Placental epithelial cell (primary cell): ENCODE results near the gene CTRL. TPM values are rescaled to one million over a fixed set of nuclear protein-coding genes. Genes with fewer than 3 reads are reported as not detected.

ENCODE experiments used
- small RNA-seq: library from RNA; depleted of rRNA; stranded (forward); fragments of <200 nt; gene quantifications from one replicate; pipeline ENCODE3, GENCODE V24; 2012
- total RNA-seq: library from RNA; depleted of rRNA; stranded (reverse); fragments of >200 nt; gene quantifications from 2 replicates; pipeline ENCODE4 v1.2.3, GENCODE V29; 2012

The CTRL gene
- total RNA-seq: 0.65 and 0.79 TPM in 2 replicates

DNA sequence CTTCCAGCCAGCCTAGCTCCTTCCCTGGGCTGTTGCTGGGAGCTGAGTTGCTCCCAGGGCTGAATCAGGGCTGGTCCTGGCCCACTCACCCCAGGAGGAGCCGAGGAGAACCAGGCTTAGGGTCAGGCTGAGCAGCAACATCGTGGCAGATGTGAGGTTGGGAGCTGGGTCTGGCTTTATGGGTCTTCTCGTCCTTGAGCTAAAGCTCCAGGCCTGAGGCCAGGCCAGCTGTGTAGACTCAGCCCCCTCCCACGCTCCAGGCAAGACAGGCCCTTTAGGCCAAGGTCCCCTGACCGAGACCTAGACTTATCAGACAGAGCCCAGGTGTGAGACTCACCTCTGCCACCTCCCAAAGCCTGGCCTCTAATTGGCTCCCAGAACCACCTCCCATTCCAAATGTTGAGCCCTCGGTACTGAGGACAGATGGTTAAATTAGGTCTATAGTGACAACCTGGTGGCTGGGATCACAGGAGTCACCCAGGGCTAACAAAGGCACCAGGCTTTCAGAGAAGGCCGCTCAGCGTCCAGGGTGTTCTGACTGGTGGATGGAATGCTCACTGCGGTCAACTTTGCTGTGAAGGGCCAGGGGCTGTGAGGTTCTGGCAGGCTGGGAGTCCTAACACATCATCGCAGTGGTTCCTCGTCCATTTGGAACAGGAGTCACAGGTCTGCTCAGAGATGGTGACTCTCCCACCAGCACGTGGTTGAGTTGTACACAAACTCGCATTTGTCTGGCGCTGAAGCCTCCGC lies at the start of gene CTRL:
TSS of gene CTRL (minus strand) at position 151 of the 750 bp plus-strand sequence. CDS start at position 141, 10 bp downstream.

GRCh38 chr16:67979955-67980678 lies 48.5 kb upstream of the CTRL start, which contains the start of gene DPEP3:
Gene DPEP3, minus strand, starts transcription at chr16:67980499. Its CDS starts 119 bp downstream, at chr16:67980380.

GRCh38 chr16:67968400-67969253 lies 37.0 kb upstream of the CTRL start, which contains the start of gene SLC12A4:
Gene SLC12A4, minus strand, starts transcription at chr16:67968637. Its CDS starts 84 bp downstream, at chr16:67968553.

DNA sequence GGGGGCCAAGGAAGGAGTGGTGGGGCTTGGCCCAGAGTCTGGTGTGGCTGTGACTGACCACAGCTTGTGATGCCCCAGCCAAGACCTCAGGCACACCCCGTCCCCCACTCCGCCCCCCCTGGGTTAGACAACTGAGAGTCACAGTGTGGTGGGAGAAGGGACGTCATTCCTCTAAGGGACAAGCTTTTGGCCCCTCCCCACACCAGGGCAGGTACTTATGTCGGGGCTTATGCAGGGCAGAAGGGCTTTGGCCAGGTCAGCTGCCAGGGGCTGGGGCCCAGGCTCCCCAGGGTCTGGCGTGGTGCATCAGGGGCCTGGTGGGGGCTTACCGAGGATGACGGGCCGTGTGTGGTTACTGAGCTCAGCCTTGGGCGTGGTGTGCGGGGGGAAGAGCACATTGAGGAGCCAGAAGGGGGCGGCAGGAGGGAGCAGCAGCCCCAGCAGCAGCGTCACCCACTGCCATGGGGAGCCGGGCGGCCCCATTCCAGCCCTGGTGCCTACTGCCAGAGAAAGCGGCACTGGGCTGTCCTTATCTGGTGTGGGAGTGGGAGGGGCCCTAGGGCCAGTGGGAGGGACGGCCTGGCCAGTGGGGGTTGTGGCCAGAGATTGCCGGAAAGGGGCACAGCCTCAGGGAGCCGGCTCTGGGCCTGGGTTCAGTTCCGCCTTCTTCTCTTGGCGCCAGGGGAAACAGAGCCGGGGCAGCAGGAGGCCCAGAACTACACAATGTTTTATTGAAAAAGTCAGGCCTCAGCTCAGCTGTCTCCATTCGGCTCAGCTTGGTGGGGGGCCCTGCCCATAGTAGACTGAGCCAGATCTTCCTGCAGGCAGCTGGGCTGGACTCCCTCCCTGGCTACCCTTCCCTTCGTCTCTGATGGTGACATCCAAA lies 12.2 kb upstream of the CTRL start, which contains the start of gene LCAT:
TSS of gene LCAT (minus strand) at position 502 of the 886 bp plus-strand sequence. CDS start at position 483, 19 bp downstream.

DNA sequence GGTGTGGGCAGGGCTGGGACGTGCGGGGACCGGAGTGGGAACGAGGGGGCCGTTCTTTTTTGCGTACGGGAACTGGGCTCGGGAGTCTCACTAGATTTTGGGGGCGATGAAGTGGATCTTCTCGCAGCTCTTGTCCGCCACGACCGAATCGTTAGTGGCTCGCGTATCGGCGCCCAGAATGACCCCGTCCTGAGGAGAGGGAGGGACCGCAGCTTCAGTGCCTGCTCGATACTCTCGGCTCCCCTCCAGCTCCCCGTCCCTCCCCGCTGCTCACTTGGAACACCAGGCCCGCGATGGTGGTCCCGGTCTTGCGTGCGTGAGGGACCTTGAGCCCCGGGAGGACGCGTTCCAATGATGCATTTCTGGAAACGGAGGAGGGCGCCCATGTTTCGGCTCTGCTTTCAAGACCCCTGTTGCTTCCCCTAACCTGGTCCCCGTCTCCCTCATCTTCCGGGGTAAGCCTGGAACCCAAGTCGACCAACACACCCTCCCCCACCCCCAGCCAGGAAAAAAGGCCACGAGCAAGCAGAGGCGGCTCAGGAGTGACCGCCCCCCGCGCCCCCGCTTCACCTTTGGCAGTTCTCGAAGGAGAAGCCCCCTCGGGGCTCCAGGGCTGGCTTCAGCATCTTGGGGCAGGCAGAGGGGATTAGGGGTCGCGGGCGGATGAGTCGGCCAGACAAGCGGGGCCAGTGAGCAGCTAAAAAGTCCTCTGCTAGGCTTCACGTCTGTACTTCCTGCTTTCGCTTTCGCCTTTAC lies 4.6 kb upstream of the CTRL start, which contains the start of gene PSMB10:
TSS of gene PSMB10 (minus strand) at position 727 of the 756 bp plus-strand sequence. CDS start at position 626, 101 bp downstream.

DNA sequence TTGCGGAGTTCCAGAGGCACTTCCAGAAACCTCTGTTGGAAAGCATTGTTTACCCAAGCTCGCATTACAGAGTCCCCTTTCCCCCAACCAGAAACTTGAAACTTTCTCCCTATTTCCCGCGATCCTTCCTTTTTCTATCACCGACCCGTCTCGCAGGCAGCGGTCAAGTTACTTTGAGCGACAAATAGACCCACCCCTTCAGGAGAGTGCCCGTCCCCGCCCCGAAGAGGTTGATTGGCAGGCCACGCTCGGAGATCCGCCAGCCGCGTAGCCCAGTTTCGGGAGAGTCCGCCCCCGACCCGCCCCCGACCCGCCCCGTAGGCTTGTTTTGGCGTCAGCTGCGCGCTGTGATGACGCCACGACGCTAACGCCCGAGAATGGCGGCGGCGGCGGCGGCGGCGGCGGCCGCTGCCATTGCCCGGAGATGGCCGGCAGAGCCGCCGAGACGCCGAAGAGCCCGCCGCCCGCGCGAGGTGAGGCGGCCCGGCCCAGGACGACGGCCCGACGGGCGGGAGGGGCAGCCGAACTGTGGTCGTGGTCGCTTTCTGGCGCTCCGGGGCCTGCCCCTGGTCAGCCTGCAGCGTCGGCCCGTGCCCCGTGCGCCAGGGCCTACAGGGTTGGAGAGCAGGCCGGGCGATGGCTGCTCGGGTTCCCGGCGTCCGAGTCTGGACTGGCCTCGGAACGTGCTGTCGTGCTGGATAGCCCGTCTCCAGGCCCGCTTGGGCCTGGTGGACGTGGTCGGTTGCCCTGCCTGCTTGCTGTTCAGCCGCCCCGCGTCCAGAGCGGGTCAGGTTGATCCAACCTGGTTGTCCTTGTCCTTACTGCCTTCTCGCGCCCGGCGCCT lies 38.5 kb downstream of the CTRL start, which contains the start of gene PSKH1:
TSS of gene PSKH1 (plus strand) at position 356 of the 844 bp plus-strand sequence. CDS start 15,496 bp downstream, outside the sequence.

DNA sequence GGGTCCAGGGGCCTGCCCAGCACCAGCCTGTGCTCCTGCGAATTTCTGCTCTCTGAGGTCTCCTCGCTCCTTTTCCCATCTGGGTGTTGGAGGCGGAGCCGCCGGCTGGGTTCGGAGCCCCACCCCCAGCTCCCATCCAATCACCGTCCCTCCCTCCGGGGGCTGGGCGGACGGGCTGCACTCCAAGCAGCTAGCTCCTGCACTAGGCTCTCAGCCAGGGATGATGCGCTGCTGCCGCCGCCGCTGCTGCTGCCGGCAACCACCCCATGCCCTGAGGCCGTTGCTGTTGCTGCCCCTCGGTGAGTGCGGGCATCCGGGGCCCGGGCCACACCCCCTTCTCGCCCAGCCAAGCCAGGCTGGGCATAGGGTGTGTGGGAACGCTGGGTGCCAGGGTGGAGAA lies 47.0 kb downstream of the CTRL start, which contains the start of gene NRN1L:
TSS of gene NRN1L (plus strand) at position 202 of the 400 bp plus-strand sequence. CDS start at position 221, 19 bp downstream.

Small RNAs within 50 kb of the gene (small RNA-seq; reads per million reads assigned to genes)
- not detected for gene NRN1L

Other genes starting within 250 kb of the CTRL start
- gene GFOD2, start 212.5 kb downstream of the CTRL start, total RNA-seq: 17.0 and 18.1 TPM in 2 replicates
- 4.6 and 6.3 TPM in 2 replicates for gene RANBP10, start 125.3 kb downstream of the CTRL start, total RNA-seq
- gene TSNAXIP1, start 125.0 kb downstream of the CTRL start, total RNA-seq: 0.11 and 1.2 TPM in 2 replicates
- gene THAP11, start 89.5 kb downstream of the CTRL start, total RNA-seq: 23.9 and 33.0 TPM in 2 replicates
- gene NUTF2, start 84.9 kb downstream of the CTRL start, total RNA-seq: 282 and 381 TPM in 2 replicates
- gene CENPT, start 84.2 kb downstream of the CTRL start, total RNA-seq: 66.3 and 117 TPM in 2 replicates
- 69.5 and 70.3 TPM in 2 replicates for gene EDC4, start 58.8 kb downstream of the CTRL start, total RNA-seq
- gene NRN1L, start 47.0 kb downstream of the CTRL start, total RNA-seq: 0.54 and 0.79 TPM in 2 replicates
- 18.5 and 21.7 TPM in 2 replicates for gene PSKH1, start 38.6 kb downstream of the CTRL start, total RNA-seq
- gene PSMB10, start 5.0 kb upstream of the CTRL start, total RNA-seq: 22.9 and 23.2 TPM in 2 replicates
- 15.7 and 17.6 TPM in 2 replicates for gene LCAT, start 12.3 kb upstream of the CTRL start, total RNA-seq
- 121 and 147 TPM in 2 replicates for gene SLC12A4, start 36.8 kb upstream of the CTRL start, total RNA-seq
- gene DPEP3, start 48.6 kb upstream of the CTRL start, total RNA-seq: not detected in 2 replicates
- gene DPEP2, start 67.6 kb upstream of the CTRL start, total RNA-seq: not detected in 2 replicates
- gene DPEP2NB, start 84.0 kb upstream of the CTRL start, total RNA-seq: not detected in 2 replicates
- gene DDX28, start 91.4 kb upstream of the CTRL start, total RNA-seq: 10.2 and 11.7 TPM in 2 replicates
- 15.7 and 22.2 TPM in 2 replicates for gene DUS2, start 91.4 kb upstream of the CTRL start, total RNA-seq
- gene NFATC3, start 153.5 kb upstream of the CTRL start, total RNA-seq: 31.8 and 37.1 TPM in 2 replicates